Fibroblast of gingiva (primary cell): ENCODE measurements around the gene MTERF4.

Experiments used
- DNase-seq: peaks from one replicate; pipeline ENCODE4 v3.0.0-alpha.2; 2011; ENCODE audit warnings: low read depth

MTERF4 gene

GRCh38 chr2:241133436-241133820, 31.3 kb upstream of the MTERF4 start:
- no peak for DNase-seq

DNA sequence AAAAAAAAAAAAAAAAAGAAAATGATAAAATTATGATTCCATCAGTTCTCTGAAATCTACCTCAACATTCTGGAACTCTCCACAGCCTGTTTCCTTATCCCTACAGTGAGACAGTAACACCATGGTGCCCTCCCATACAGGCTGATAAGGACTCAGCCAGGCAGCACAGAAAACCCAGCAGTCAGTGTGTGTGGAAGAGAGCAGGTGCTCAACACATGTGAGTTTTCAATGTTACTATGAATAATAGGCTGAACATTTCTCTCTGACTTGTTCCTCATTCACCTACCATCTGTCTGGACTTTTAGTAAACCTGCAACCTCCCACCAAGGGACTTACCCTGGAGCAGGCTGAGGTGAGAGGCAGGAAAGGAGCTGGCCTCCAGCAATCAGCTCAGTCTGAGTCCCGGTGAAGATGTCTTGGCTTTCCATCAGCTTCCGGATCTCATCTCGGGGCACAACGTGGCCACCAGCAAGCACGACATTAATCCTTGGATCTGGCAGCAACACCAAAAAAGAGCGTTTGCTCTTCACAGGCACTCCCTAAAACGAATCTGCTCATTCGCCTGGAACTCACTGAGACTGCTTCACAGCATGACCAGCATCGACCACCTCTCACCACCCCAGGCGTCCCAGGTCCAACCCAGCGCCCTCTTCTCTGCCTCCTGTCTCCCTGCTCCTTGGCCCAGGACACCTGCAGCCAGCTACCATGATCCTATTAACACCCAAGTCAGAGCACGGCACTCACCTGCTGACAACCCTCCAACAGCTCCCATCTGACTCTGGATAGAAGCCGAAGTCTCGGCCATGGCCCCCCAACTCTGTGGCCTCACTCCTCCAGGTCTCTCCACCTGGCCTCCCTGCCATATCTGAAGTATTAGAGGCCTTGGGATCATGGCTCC, 30.7 kb upstream of the MTERF4 start:
- no peak for DNase-seq

DNA sequence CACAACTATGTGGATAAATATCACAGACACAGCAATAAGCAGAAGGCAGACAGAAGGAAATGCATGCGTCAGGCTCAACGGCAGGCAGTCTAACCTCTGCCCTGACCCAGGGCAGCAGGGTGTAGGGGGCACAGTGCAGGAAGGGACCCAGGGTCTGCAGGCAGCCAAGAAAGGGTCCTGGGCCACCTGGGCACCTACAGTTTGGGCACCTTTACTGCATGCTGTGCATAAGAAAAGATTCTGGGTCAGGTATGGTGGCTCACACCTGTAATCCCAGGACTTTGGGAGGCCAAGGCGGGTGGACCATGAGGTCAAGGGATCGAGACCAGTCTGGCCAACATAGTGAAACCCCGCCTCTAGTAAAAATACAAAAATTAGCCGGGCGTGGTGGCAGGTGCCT, 29.4 kb upstream of the MTERF4 start:
- DNase-seq = no peak

GRCh38 chr2:241130316-241130715, 28.2 kb upstream of the MTERF4 start:
- no peak for DNase-seq

GRCh38 chr2:241129086-241129871, 27.2 kb upstream of the MTERF4 start:
- peak; percentile 55 for DNase-seq

DNA sequence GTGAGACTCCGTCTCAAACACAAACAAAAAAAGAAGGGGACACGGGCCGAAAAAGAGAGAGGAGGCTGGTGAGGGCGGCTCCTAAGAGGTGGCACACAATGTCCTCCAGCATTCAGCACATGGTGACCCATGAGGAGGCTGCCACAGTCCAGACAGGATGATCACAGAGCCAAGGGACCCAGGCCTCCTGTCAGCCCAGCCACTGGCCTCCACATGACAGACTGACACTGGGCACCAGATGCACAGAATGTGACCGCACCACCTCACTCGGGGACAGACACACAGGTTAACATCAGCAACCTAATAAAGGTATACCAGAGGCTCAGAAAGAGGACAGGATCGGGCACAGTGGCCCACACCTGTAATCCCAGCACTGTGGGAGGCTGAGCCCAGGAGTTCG, 26.2 kb upstream of the MTERF4 start:
- DNase-seq = no peak

GRCh38 chr2:241126771-241127202, 24.7 kb upstream of the MTERF4 start:
- no peak for DNase-seq

DNA sequence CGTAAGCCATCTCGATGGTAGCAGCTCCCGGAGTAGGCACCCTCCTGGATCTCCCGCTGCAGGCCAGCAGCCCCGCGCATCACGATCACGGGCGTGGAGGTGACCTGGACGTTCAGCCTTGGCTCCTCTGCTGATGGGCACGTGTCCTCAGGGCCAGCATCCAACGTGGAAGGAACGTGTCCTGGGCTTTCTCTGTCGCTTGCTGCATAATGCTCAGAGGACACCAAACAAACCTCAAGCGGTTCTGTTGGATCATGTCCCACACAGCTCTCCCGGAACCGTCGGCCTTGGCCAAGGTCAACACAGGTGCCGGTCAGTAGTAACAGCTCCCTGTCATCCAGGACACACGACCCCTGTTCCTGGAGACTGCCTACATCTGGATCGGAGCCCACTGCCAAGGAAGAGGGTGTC, 24.1 kb upstream of the MTERF4 start:
- DNase-seq = no peak

DNA sequence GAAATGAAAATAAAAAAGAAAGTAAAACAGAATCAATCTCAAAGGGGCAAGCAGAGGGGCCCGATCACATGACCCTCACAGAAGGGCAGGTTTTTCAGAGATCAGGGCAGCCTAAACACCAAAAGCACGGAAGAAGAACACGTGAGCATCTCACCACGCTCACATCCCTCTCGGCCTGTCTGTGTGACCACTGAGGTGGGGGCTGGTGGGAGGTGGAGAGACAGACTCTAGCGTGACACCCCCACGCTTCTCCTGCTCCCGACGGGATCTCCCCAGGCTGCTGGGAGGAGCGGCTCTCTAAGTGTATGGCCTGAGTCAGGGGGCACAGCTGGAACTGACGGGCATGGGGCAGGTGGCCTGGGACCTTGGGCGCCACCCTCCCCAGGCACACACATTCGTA, 23.5 kb upstream of the MTERF4 start:
- DNase-seq = no peak

- DNase-seq = no peak
Observed at GRCh38 chr2:241123816-241124536, 21.9 kb upstream of the MTERF4 start.

DNA sequence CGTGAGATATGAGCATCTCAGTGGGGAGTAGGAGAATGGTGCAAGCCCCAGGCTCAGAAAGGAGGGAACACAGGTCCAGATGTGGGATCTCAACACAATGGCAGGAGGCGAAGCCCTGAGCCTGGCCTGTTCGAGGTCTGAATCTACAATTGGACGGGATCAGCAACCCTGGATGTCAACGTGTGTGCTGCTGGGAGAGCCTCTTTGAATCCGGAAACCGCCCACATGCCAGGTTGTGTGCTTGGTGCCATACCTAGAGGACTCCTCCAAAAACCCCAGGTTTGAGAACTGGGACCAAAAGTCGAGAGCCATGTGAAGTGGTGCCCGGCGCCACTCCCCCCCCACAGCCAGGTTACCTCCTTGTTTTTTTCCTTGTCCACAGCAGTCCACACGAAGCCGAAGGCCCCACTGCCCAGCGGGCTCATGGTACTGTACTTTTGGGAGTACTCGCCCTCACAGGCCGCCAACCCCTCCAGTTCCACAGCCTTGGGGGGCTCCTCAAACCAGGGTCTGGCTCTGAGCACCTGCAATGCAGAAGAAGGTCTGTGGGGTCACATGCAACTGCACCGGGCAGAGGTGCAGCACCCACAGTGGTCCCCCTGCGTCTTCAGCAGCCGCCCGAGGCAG, 20.4 kb upstream of the MTERF4 start:
- DNase-seq = no peak

- no peak for DNase-seq
Observed at GRCh38 chr2:241121008-241121407, 18.9 kb upstream of the MTERF4 start.

GRCh38 chr2:241120440-241120839, 18.4 kb upstream of the MTERF4 start:
- DNase-seq = no peak

- no peak for DNase-seq
Observed at GRCh38 chr2:241118737-241119505, 16.8 kb upstream of the MTERF4 start.

DNA sequence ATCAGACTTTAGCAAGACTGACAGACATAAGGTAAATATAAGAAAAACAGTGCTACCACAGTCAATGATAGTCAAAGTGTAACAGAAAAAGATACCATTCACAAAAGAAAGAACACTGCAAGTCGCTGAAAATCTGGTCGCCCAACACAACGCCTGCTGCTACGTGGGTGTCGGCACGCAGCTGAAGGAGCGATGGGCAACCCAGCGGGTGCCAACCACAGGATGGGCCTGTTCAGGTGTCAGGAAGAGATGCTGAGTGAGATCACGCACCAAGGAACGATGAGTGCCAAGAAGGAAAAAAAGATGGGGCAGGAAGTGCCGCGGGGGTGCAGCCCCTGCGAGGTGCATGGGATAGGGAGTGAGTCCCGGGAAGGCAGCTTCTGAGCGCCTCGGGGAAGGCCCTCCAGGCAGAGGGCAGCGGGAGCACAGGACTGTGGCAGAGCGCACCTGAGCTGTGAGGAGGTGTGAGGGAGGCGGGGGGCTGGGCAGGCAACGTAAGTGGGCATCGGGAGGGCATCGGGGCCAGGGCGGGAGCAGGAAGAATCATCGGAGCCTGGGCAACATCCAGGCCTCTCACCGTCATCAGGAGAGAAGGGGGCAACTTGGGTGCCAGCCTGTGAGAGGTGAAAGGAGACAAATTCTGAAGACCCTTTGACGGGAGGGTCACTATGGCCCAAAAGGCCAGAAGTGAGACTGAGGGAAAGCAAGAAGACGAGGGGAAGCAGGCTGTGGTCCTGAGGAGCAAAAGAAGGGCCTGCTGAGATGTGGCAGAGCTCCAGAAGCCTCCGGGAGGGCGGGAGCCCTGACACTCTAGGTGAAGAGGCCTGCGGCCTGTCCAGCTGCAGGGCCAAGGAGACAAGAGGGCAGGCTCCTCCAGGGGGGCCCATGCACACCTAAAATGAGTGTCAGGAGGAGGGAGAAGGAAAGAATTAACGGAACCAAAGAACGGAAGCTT, 14.8 kb upstream of the MTERF4 start:
- DNase-seq = no peak

GRCh38 chr2:241115361-241115760, 13.3 kb upstream of the MTERF4 start:
- DNase-seq = no peak

DNA sequence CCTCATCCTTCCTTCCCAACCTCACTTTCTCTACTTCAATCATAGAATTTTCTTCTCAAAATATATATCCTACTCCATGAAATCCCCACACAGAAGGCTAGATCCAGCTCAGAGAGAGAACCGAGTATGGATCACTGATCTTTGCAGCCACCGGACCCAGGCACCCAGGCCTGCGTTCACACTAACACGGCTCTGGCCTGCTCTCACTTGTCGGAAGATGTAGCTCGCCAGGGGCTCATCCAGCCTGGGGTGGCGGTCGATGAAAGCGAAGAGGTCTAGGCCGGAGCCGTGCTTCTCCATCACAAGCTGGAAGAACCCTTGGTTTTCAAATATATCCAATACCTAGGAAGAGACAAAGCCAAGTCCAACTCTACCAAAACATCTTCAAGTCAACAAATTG, 12.7 kb upstream of the MTERF4 start:
- no peak for DNase-seq

GRCh38 chr2:241112592-241112991, 10.5 kb upstream of the MTERF4 start:
- no peak for DNase-seq

GRCh38 chr2:241112046-241112445, 10.0 kb upstream of the MTERF4 start:
- no peak for DNase-seq

- DNase-seq = no peak
Observed at GRCh38 chr2:241111440-241111805, 9.3 kb upstream of the MTERF4 start.
